DOHH2 (cell line): ENCODE data around the gene AFG1L.

Experiments used
- H3F3A ChIP-seq: fragments of 200-600 bp; sonication (generic), shearing (Covaris generic); 2 replicates; pipeline ENCODE4 v1.6.0; 2016; ENCODE audit warnings: antibody characterized with exemption, mild to moderate bottlenecking; ENCODE audit not compliant: control insufficient read depth, insufficient read depth
- H3K27ac ChIP-seq: fragments of 200-600 bp; sonication (generic); 2 replicates; pipeline ENCODE4 v1.5.1; 2014; ENCODE audit warnings: low read depth, mild to moderate bottlenecking, low read length, moderate library complexity
- H3K27me3 ChIP-seq: fragments of 200-600 bp; sonication (generic); 2 replicates; pipeline ENCODE4 v1.6.1; 2014; ENCODE audit warnings: mild to moderate bottlenecking, low read length, mixed read lengths; ENCODE audit not compliant: control insufficient read depth
- H3K36me3 ChIP-seq: fragments of 200-600 bp; sonication (generic); 2 replicates; pipeline ENCODE4 v1.6.1; 2014; ENCODE audit warnings: mild to moderate bottlenecking, low read length, moderate library complexity, mixed read lengths; ENCODE audit not compliant: control insufficient read depth
- H3K4me1 ChIP-seq: fragments of 200-600 bp; sonication (generic); 2 replicates; pipeline ENCODE4 v1.6.1; 2014; ENCODE audit warnings: mild to moderate bottlenecking, low read length, mixed read lengths; ENCODE audit not compliant: control insufficient read depth
- H3K4me2 ChIP-seq: fragments of 200-600 bp; sonication (generic); 2 replicates; pipeline ENCODE4 v1.6.0; 2014; ENCODE audit warnings: mild to moderate bottlenecking, low read length, moderate library complexity
- H3K4me3 ChIP-seq: fragments of 200-600 bp; sonication (generic); 2 replicates; pipeline ENCODE4 v1.5.1; 2014; ENCODE audit warnings: mild to moderate bottlenecking, low read length, mixed read lengths
- H3K79me2 ChIP-seq: fragments of 200-600 bp; sonication (generic); 2 replicates; pipeline ENCODE4 v1.6.1; 2014; ENCODE audit warnings: mild to moderate bottlenecking, low read length, mixed read lengths; ENCODE audit not compliant: control insufficient read depth
- H3K9me2 ChIP-seq: fragments of 200-600 bp; sonication (generic); replicated peaks from 2 replicates; pipeline ENCODE4 v1.6.1; 2014; ENCODE audit warnings: mild to moderate bottlenecking, low read length, mixed read lengths; ENCODE audit not compliant: control insufficient read depth
- H3K9me3 ChIP-seq: fragments of 200-600 bp; sonication (generic); 2 replicates; pipeline ENCODE4 v1.6.1; 2014; ENCODE audit warnings: antibody characterized with exemption, low read length, mixed read lengths; ENCODE audit not compliant: control insufficient read depth, insufficient read depth
- H4K20me1 ChIP-seq: fragments of 200-600 bp; sonication (generic); 2 replicates; pipeline ENCODE4 v1.6.0; 2014; ENCODE audit warnings: low read depth, mild to moderate bottlenecking, antibody characterized with exemption, low read length, moderate library complexity; ENCODE audit not compliant: control insufficient read depth, insufficient read depth
- EZH2phosphoT487 ChIP-seq: fragments of 200-600 bp; sonication (generic); IDR thresholded peaks from 2 replicates; pipeline ENCODE4 v1.6.1; 2017; ENCODE audit warnings: borderline replicate concordance, mild to moderate bottlenecking, antibody characterized with exemption, low read length, moderate library complexity, mixed read lengths
- TF ChIP-seq, protein P1 (sequence below): fragments of 200-600 bp; sonication (generic); IDR thresholded peaks from one replicate; pipeline ENCODE4 v1.5.1; 2014; ENCODE audit warnings: antibody characterized with exemption, mild to moderate bottlenecking, low read depth, low read length; ENCODE audit not compliant: poor library complexity, severe bottlenecking

Gene AFG1L

DNA sequence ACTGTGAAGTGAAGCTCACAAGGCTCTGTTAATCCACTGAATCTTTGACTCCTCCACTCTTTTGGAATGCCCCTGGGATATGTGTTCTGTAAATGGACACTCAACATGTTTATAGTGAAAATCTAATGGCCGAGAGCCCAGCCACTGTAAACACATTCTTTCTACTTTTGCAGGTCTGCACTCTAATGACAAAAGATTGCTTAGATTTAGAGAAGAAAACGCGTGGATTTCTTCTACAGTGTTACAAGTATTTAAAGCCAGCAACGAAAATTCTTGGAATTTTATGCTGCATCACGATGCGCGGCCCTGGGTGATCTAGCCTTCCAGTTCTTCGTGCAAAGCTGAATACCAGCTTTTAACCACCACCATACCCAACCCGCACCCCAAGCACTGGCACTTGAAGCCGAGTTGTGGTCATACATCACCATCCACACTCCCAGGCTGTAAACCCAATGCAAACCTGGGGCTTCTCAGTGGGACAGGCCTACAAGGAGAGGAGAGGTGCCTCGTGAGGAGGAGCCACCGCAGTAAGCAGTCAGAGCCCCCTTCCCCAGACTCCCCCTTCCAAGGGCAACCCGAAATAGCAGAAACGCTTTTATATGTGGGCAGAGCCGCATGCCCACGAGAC, 262.1 kb downstream of the AFG1L start:
- Histone ChIP-seq H3K36me3 (peaks cover 3% of the 10 kb centered on the region), H3K27ac (0 out of 2 replicates have a peak overlapping the region, but pooled peaks have one; percentile 7)

DNA sequence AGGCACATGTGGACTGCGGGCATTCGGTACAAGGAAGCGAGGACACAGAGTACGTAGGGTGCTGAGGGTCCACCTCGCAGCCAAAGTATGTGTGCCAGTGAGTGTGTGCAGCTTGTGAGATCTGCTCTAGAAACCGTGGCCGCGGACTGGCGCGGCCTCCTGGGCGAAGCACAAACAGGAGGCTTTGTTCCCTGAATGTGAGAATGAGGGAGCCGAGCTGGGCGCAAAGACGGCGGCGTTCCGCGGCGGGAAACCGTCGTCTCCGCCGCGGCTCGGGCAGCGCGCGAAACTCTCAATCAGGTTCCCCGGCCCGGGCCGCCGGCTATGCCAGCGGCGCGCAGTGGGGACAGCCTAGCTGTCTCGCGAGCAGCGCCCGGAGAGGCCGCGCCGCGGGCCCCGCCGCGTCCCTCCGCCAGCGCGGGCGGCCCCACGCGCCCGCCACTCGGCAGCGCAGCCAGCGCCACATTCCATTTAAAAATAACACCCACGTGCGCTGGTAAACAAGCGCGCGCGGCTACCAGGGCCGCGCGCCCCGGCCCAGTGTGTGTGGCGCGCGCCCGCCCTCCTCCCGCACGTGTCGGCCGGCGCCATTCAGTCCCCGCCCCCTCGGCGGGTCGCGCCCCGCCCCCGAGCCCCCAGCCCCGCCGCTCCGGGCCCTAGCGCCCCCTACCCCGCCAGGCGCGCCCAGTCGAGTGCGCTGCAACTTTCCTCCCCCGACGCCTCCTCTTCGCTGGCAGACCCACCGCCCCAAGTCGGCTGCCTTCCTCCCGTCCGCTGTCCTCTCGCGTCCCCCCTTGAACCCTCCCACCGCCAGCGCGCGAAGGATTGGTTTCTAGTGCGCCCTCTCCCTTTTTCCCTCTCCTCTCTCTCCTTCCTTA, 262.9 kb downstream of the AFG1L start:
- Histone ChIP-seq H3K36me3 (peaks cover 7% of the 10 kb centered on the region), H3K27ac (peak overlapping the region; percentile 88), H3K9me2 (no peaks in the 10 kb centered on the region), H3K4me1 (peaks cover 24% of the 10 kb centered on the region), H3F3A (peaks cover 11% of the 10 kb centered on the region), H4K20me1 (peaks cover 7% of the 10 kb centered on the region), H3K27me3 (no peaks in the 10 kb centered on the region), H3K4me3 (peak overlapping the region; percentile 98), H3K9me3 (no peaks in the 10 kb centered on the region), H3K79me2 (peaks cover 10% of the 10 kb centered on the region), H3K4me2 (peak overlapping the region; percentile 82)
- TF ChIP-seq, protein P1, sequence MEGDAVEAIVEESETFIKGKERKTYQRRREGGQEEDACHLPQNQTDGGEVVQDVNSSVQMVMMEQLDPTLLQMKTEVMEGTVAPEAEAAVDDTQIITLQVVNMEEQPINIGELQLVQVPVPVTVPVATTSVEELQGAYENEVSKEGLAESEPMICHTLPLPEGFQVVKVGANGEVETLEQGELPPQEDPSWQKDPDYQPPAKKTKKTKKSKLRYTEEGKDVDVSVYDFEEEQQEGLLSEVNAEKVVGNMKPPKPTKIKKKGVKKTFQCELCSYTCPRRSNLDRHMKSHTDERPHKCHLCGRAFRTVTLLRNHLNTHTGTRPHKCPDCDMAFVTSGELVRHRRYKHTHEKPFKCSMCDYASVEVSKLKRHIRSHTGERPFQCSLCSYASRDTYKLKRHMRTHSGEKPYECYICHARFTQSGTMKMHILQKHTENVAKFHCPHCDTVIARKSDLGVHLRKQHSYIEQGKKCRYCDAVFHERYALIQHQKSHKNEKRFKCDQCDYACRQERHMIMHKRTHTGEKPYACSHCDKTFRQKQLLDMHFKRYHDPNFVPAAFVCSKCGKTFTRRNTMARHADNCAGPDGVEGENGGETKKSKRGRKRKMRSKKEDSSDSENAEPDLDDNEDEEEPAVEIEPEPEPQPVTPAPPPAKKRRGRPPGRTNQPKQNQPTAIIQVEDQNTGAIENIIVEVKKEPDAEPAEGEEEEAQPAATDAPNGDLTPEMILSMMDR: no peak
- no peak for TF ChIP-seq EZH2phosphoT487

More for the DNA sequence above, 262.1 kb downstream of the AFG1L start:
- Histone ChIP-seq H3K4me3 (peak overlapping the region; percentile 98), H3F3A (peaks cover 7% of the 10 kb centered on the region; the same call in 1 of the 2 replicates), H3K27me3 (no peaks in the 10 kb centered on the region), H3K9me3 (no peaks in the 10 kb centered on the region), H3K4me1 (peaks cover 23% of the 10 kb centered on the region), H4K20me1 (no peaks in the 10 kb centered on the region), H3K79me2 (peaks cover 5% of the 10 kb centered on the region), H3K9me2 (no peaks in the 10 kb centered on the region), H3K4me2 (peak overlapping the region; percentile 82)
- TF ChIP-seq, protein P1: no peak
- no peak for TF ChIP-seq EZH2phosphoT487

DNA sequence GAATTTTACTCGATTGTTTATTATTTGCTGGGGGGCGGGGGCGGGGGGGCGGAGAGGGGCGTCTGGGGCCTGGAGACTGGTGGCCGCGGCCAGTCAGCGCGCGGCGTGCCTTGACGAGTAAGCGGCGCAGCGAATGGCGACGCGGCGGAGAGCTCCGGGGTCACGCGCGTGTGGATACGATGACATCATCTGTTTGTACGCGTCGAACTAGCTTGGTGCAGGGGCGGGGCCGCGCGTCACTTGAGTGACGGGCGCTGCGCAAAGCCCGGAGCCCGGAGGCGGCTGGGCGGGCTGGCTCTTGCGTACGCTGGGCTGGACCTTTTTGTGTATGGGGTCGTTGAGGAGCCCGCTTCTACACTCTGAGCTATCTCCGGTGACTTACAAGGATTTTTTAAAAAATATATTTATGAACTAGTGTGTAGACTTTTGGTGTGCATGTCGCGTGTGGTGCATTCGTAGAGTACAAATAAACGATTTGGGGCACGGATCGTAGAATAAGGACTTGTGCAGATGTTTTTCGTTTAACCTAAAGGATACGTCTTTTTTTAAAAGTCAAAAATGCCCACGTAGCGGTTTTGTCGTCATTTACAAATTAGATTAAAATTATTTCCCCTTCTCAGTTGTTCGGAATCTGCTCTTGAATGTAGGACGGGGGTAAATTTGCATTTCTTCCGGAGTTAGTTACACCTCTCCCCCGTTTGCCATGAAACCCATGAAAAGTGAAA, 263.7 kb downstream of the AFG1L start:
- Histone ChIP-seq H3K27me3 (no peaks in the 10 kb centered on the region), H3K9me3 (no peaks in the 10 kb centered on the region), H3K36me3 (peaks cover 14% of the 10 kb centered on the region), H3K27ac (peak overlapping the region; percentile 88), H3K4me3 (peak overlapping the region; percentile 98), H3F3A (peaks cover 19% of the 10 kb centered on the region), H3K4me2 (peak overlapping the region; percentile 96), H4K20me1 (peaks cover 13% of the 10 kb centered on the region), H3K79me2 (peaks cover 17% of the 10 kb centered on the region), H3K9me2 (no peaks in the 10 kb centered on the region), H3K4me1 (peaks cover 27% of the 10 kb centered on the region)
- TF ChIP-seq, protein P1: no peak
- no peak for TF ChIP-seq EZH2phosphoT487
